Omental fat pad (tissue), 4 donors: Measurements from ENCODE around the gene ZBED5. TPM values are rescaled to one million over a fixed set of nuclear protein-coding genes. Genes with fewer than 3 reads are reported as not detected.

Source experiments
- ATAC-seq: fragments of 150-250 bp; one replicate; pipeline ENCODE4 v1.9.1; 2016; ENCODE audit warnings: mild to moderate bottlenecking, moderate library complexity; ENCODE audit not compliant: low FRiP score
- DNase-seq: peaks from one replicate; pipeline ENCODE4 v3.0.0-alpha.2; 2019; ENCODE audit warnings: low spot score
- total RNA-seq, 4 donors: library from RNA; depleted of rRNA; stranded (reverse); fragments of >200 nt; gene quantifications; one replicate each; pipeline ENCODE4 v1.1.0, GENCODE V29; 2016
- TF ChIP-seq, protein P1 (sequence below), 3 donors: fragments of 450-650 bp; IDR thresholded peaks; one replicate each; pipeline ENCODE4 v1.5.1; 2016 to 2017; ENCODE audit warnings: antibody characterized with exemption in 3 of 3, mild to moderate bottlenecking in 3 of 3, moderate library complexity in 2 of 3

The ZBED5 gene
- 10 to 100 TPM; 16.5 to 44.0 (median 22.6) TPM for total RNA-seq

GRCh38 chr11:10857709-10858438 lies at the start of gene ZBED5:
Gene ZBED5, minus strand, starts transcription at chr11:10858053. Its CDS starts 3,108 bp downstream, at chr11:10854945.
- peak; percentile 93 for ATAC-seq
- TF ChIP-seq, protein P1, sequence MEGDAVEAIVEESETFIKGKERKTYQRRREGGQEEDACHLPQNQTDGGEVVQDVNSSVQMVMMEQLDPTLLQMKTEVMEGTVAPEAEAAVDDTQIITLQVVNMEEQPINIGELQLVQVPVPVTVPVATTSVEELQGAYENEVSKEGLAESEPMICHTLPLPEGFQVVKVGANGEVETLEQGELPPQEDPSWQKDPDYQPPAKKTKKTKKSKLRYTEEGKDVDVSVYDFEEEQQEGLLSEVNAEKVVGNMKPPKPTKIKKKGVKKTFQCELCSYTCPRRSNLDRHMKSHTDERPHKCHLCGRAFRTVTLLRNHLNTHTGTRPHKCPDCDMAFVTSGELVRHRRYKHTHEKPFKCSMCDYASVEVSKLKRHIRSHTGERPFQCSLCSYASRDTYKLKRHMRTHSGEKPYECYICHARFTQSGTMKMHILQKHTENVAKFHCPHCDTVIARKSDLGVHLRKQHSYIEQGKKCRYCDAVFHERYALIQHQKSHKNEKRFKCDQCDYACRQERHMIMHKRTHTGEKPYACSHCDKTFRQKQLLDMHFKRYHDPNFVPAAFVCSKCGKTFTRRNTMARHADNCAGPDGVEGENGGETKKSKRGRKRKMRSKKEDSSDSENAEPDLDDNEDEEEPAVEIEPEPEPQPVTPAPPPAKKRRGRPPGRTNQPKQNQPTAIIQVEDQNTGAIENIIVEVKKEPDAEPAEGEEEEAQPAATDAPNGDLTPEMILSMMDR (IDR thresholded peaks at IDR 0.05) = no peak

GRCh38 chr11:10906521-10906920 lies 48.7 kb upstream of the ZBED5 start:
- TF ChIP-seq, protein P1 (IDR thresholded peaks at IDR 0.05) = no peak
- ATAC-seq (no peak), DNase-seq (no peak)

More at GRCh38 chr11:10857709-10858438, at the start of gene ZBED5:
- peak; percentile 91 for DNase-seq

DNA sequence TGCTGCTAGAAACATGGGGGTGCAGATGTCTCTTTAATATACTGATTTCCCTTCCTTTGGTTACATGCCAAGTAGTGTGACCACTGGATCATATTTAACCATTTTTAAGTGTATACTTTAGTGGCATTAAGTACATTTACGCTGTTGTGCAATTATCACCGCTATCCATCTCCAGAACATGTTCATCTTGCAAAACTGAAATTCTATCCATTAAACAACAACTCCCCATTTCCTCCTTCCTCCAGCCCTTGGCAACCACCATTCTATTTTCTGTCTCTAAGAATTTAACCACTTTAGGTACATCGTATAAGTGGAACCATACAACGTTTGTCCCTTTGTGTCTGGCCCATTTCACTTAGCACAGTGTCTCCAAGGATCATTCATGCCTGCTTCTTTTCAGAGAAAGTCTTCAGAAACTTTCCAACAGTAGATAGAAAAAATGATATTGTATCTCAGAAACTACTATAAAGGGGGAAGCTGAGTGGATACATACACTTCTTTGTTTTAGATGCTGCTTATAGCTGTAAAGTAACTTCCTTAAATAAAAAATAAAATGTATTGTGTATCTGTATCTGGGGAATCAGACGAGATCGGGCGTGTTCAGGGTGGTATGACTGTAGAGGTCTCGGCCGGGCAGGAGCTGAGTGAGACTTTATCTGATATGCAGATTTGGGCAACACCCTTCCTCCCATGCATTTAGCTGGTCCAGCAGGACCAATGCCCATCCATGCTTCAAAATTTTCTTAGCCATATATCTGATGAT lies 44.6 kb upstream of the ZBED5 start:
- no peak for DNase-seq
- TF ChIP-seq, protein P1 (IDR thresholded peaks at IDR 0.05) = no peak
- no peak for ATAC-seq

GRCh38 chr11:10900681-10901415 lies 43.0 kb upstream of the ZBED5 start:
- TF ChIP-seq, protein P1 (IDR thresholded peaks at IDR 0.05) = no peak
- no peak for ATAC-seq
- no peak for DNase-seq

DNA sequence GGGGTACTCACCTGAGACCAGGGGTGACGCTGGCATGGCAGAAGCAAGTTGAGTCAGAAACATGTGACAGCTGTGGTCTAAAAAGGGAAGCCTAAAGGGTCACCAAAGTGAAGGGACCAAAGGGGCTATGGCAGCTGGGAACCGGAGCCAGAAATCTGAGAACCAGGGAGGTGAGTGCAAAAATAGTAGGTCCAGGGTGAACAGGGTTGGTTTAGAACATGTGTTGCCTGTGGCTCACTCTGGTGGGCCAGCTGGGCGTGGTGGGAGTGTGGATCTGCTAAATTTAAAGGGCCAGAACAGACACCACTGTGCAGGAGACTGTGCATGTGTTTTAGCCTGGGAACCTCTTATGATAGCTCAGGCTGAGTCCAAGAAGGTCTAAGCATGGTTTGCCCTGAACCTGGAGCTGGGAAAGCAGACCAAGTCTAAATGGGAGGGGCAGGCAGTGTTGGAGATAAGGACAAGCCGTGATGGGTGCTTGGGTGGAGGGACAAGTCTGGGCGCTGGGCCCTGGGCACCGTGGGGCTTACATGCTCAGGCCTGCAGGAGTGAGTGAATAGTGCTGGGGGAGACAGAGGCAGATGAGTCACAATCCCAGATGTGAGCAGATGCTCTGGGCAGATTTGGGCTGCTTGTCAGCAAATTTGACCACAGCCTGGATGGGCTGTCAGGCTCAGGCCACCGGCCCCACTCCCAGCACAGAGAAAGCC lies 41.4 kb upstream of the ZBED5 start:
- peak; percentile 72 for ATAC-seq
- TF ChIP-seq, protein P1 (IDR thresholded peaks at IDR 0.05) = no peak
- no peak for DNase-seq

- TF ChIP-seq, protein P1 (IDR thresholded peaks at IDR 0.05) = no peak
- DNase-seq (no peak), ATAC-seq (no peak)
Measured at GRCh38 chr11:10898763-10899025, 40.8 kb upstream of the ZBED5 start.
